Fibroblast of lung (primary cell): Measurements from ENCODE around the gene CAAP1. TPM values are rescaled to one million over a fixed set of nuclear protein-coding genes. Genes with fewer than 3 reads are reported as not detected.
"Not testable (repeated sequence)": the region's sequence is repeated elsewhere in the genome, so short reads cannot be mapped to it uniquely, and the experiment has no call there.

Source experiments
- DNase-seq, 2 donors: peaks; one replicate each; pipeline versions ENCODE4 v3.0.0 to v3.0.0-alpha.2; 2010; ENCODE audit warnings: low read depth in 2 of 2
- H2AFZ ChIP-seq: 2 replicates; pipeline ENCODE4 v1.5.1; 2012; ENCODE audit warnings: low read length, control low read depth, inconsistent platforms
- H3K27ac ChIP-seq: 2 replicates; pipeline ENCODE4 v1.5.1; 2011; ENCODE audit warnings: low read length, control low read depth; ENCODE audit not compliant: insufficient read depth
- H3K27me3 ChIP-seq: 2 replicates; pipeline ENCODE4 v1.5.1; 2011; ENCODE audit warnings: mild to moderate bottlenecking, low read length; ENCODE audit not compliant: control insufficient read depth, insufficient read depth
- H3K36me3 ChIP-seq: 2 replicates; pipeline ENCODE4 v1.5.1; 2011; ENCODE audit warnings: low read length; ENCODE audit not compliant: control insufficient read depth, insufficient read depth
- H3K4me1 ChIP-seq: 2 replicates; pipeline ENCODE4 v1.5.1; 2011; ENCODE audit warnings: low read length; ENCODE audit not compliant: control insufficient read depth, insufficient read depth; ENCODE audit errors: extremely low read depth
- H3K4me2 ChIP-seq: 2 replicates; pipeline ENCODE4 v1.5.1; 2011; ENCODE audit warnings: low read length, control low read depth; ENCODE audit not compliant: insufficient read depth; ENCODE audit errors: extremely low read depth
- H3K4me3 ChIP-seq, 4 experiments: fragments of 200-600 bp in 1 of 4; sonication (generic) in 1 of 4; replicated peaks in 1 of 4; 2 replicates each; pipeline ENCODE4 v1.5.1; 2011 to 2016; ENCODE audit warnings: low read length in 4 of 4, low read depth in 3 of 4, mild to moderate bottlenecking in 3 of 4, control low read depth in 2 of 4, inconsistent platforms in 1 of 4, mixed read lengths in 1 of 4; ENCODE audit not compliant: insufficient read depth in 1 of 4; ENCODE audit errors: control extremely low read depth in 1 of 4
- H3K79me2 ChIP-seq: 2 replicates; pipeline ENCODE4 v1.5.1; 2012; ENCODE audit warnings: mild to moderate bottlenecking, low read length, inconsistent platforms; ENCODE audit not compliant: control insufficient read depth, insufficient read depth
- H3K9ac ChIP-seq: 2 replicates; pipeline ENCODE4 v1.5.1; 2011; ENCODE audit warnings: mild to moderate bottlenecking, low read length, control low read depth; ENCODE audit not compliant: insufficient read depth
- H3K9me3 ChIP-seq: 2 replicates; pipeline ENCODE4 v1.5.1; 2012; ENCODE audit warnings: low read depth, low read length; ENCODE audit not compliant: control insufficient read depth, insufficient read depth
- H4K20me1 ChIP-seq: 2 replicates; pipeline ENCODE4 v1.5.1; 2011; ENCODE audit warnings: low read length; ENCODE audit not compliant: control insufficient read depth, insufficient read depth; ENCODE audit errors: extremely low read depth
- EZH2 ChIP-seq: IDR thresholded peaks from 2 replicates; pipeline ENCODE4 v1.5.1; 2012; ENCODE audit warnings: low read length, control low read depth, mild to moderate bottlenecking; ENCODE audit errors: missing control alignments
- polyA plus RNA-seq, 2 donors: library from polyadenylated mRNA; depleted of rRNA in 1 of 2; stranded (reverse) in 1 of 2; unstranded in 1 of 2; fragments of >200 nt; gene quantifications; 2 replicates each; pipeline ENCODE4 v1.2.1, GENCODE V29; 2011 to 2012; ENCODE audit warnings: missing spikeins in 1 of 2
- total RNA-seq: library from RNA; depleted of rRNA; stranded (reverse); fragments of >200 nt; gene quantifications from 2 replicates; pipeline ENCODE4 v1.2.1, GENCODE V29; 2014
- TF ChIP-seq, protein P1 (sequence below), 2 donors: IDR thresholded peaks in 1 of 2; conservative IDR thresholded peaks in 1 of 2; 1 replicate in 1 of 2; 2 replicates in 1 of 2; pipeline ENCODE4 v1.5.1; 2011 to 2012; ENCODE audit warnings: low read length in 2 of 2, control low read depth in 1 of 2, inconsistent platforms in 1 of 2, low read depth in 1 of 2, mild to moderate bottlenecking in 1 of 2

CAAP1 gene
- total and polyA plus RNA-seq, 2 donors (not counting 1 experiment from before 2014, with no cell fraction given): 13.9 to 15.9 TPM

DNA sequence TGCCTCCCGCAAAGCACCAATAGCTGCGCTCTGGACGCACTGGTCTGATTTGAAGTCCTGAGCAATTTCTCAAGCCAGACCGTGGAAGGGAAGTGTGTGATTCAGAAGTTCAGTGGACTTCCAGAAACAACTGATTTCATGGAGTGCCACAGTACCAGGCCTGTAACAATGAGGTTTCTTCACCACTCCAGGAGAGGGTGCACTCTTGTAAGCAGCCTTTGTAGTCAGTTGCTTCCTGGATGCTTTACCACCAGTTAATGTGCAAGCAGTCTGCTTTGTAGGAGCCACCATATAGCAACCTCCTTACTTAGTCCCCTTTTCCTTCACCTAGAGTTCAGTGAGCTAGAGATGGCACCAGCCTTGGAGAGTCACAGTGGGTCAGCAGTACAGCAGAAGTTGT lies 12.3 kb downstream of the CAAP1 start:
- H2AFZ ChIP-seq: no peak overlapping the region
- H3K4me1 ChIP-seq: no peaks in the 10 kb centered on the region
- H3K36me3 ChIP-seq: peaks cover 4% of the 10 kb centered on the region
- no peak overlapping the region for H3K27ac ChIP-seq
- H3K4me2 ChIP-seq: no peak overlapping the region
- H3K79me2 ChIP-seq: no peaks in the 10 kb centered on the region
- no peak overlapping the region for H3K4me3 ChIP-seq
- H3K9ac ChIP-seq: no peak overlapping the region
- no peaks in the 10 kb centered on the region for H3K9me3 ChIP-seq
- TF ChIP-seq, protein P1, sequence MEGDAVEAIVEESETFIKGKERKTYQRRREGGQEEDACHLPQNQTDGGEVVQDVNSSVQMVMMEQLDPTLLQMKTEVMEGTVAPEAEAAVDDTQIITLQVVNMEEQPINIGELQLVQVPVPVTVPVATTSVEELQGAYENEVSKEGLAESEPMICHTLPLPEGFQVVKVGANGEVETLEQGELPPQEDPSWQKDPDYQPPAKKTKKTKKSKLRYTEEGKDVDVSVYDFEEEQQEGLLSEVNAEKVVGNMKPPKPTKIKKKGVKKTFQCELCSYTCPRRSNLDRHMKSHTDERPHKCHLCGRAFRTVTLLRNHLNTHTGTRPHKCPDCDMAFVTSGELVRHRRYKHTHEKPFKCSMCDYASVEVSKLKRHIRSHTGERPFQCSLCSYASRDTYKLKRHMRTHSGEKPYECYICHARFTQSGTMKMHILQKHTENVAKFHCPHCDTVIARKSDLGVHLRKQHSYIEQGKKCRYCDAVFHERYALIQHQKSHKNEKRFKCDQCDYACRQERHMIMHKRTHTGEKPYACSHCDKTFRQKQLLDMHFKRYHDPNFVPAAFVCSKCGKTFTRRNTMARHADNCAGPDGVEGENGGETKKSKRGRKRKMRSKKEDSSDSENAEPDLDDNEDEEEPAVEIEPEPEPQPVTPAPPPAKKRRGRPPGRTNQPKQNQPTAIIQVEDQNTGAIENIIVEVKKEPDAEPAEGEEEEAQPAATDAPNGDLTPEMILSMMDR (conservative IDR thresholded peaks at IDR 0.05 in 1 of 2, IDR thresholded peaks at IDR 0.05 in 1 of 2; ENCODE audit: low read depth in 1 of 2, low read length in 2 of 2): no peak
- no peak for TF ChIP-seq EZH2
- no peaks in the 10 kb centered on the region for H4K20me1 ChIP-seq
- DNase-seq: no peak
- no peaks in the 10 kb centered on the region for H3K27me3 ChIP-seq

DNA sequence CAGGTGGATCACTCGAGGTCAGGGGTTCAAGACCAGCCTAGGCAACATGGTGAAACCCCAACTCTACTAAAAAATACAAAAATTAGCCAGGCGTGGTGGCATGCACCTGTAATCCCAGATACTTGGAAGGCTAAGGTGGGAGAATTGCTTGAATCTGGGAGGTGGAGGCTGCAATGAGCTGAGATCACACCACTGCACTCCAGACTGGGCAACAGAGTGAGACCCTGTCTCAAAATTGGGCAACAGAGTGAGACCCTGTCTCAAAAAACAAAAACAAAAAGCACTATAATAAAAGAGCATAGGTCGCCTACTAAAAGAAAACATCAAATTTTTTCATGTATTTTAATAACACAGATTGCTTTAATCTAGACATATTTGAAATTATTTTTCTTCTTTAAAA lies 17.4 kb downstream of the CAAP1 start:
- not testable (repeated sequence) for H4K20me1 ChIP-seq, DNase-seq

DNA sequence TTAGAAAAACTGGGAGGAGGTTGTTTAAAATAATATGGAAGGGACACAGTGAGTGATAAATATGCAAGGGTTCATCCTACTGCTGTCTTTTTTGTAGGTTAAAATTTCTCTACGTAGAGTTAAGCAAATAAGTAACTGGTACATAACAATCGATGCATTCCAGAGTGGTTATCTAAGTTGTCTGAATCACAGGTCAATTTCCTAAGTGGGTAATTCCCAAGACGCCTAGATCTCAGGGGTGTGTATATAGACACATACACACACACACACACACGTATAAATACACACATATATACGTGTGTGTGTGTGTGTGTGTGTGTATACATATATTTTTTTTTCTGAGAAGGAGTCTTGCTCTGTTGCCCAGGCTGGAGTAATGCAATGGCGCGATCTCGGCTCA lies 22.3 kb downstream of the CAAP1 start:
- no peaks in the 10 kb centered on the region for H3K4me1 ChIP-seq
- peak in 1 of 2 donors; percentile 59 for DNase-seq
- H3K27me3 ChIP-seq: no peaks in the 10 kb centered on the region
- no peaks in the 10 kb centered on the region for H3K36me3 ChIP-seq
- no peaks in the 10 kb centered on the region for H4K20me1 ChIP-seq
- no peak overlapping the region for H3K27ac ChIP-seq
- H2AFZ ChIP-seq: no peak overlapping the region
- TF ChIP-seq EZH2: no peak
- TF ChIP-seq, protein P1 (conservative IDR thresholded peaks at IDR 0.05 in 1 of 2, IDR thresholded peaks at IDR 0.05 in 1 of 2; ENCODE audit: low read depth in 1 of 2, low read length in 2 of 2): no peak
- no peak overlapping the region for H3K4me2 ChIP-seq
- no peak overlapping the region for H3K9ac ChIP-seq
- no peak overlapping the region for H3K4me3 ChIP-seq
- H3K9me3 ChIP-seq: no peaks in the 10 kb centered on the region
- no peaks in the 10 kb centered on the region for H3K79me2 ChIP-seq

More for the DNA sequence above, 17.4 kb downstream of the CAAP1 start:
- not testable (repeated sequence) for H3K9ac ChIP-seq, H3K4me1 ChIP-seq, H3K4me3 ChIP-seq, H3K27ac ChIP-seq, H3K79me2 ChIP-seq, H3K4me2 ChIP-seq, H3K36me3 ChIP-seq, H3K27me3 ChIP-seq, H3K9me3 ChIP-seq, H2AFZ ChIP-seq
